NOMO-1 (cell line): ENCODE results near the gene DLGAP5.

Experiments used
- DNase-seq, 2 experiments: peaks; one replicate each; lab custom pipeline; 2025; ENCODE audit not compliant: unreplicated experiment in 2 of 2; lab: John Stamatoyannopoulos, UW

Gene DLGAP5

GRCh38 chr14:55116246-55117030 is 74.9 kb downstream of the DLGAP5 start:
- peak; percentile 15 to 64 for DNase-seq

- no peak for DNase-seq
These were observed 75.5 kb downstream of the DLGAP5 start for GRCh38 chr14:55115861-55116245.

GRCh38 chr14:55115460-55115859 is 75.9 kb downstream of the DLGAP5 start:
- DNase-seq: no peak

- no peak for DNase-seq
These were observed 76.7 kb downstream of the DLGAP5 start for GRCh38 chr14:55114720-55115119.

GRCh38 chr14:55111122-55111708 is 80.2 kb downstream of the DLGAP5 start:
- no peak for DNase-seq

- DNase-seq: no peak
These were observed 81.5 kb downstream of the DLGAP5 start for GRCh38 chr14:55109836-55110235.

GRCh38 chr14:55107766-55108554 is 83.4 kb downstream of the DLGAP5 start:
- peak; percentile 67 to 71 for DNase-seq

- no peak for DNase-seq
These were observed 85.4 kb downstream of the DLGAP5 start for GRCh38 chr14:55105991-55106390.

GRCh38 chr14:55103971-55104954 is 87.1 kb downstream of the DLGAP5 start:
- DNase-seq: peak; percentile 62 to 77

GRCh38 chr14:55103005-55103640 is 88.3 kb downstream of the DLGAP5 start:
- DNase-seq: peak; percentile 66 to 82

- DNase-seq: peak; percentile 79 to 91
These were observed 89.2 kb downstream of the DLGAP5 start for GRCh38 chr14:55102141-55102621.

GRCh38 chr14:55101698-55102097 is 89.7 kb downstream of the DLGAP5 start:
- no peak for DNase-seq

- DNase-seq: peak in 1 of 2 experiments; percentile 15
These were observed 91.6 kb downstream of the DLGAP5 start for GRCh38 chr14:55099756-55100155.

- peak in 1 of 2 experiments; percentile 18 for DNase-seq
These were observed 92.9 kb downstream of the DLGAP5 start for GRCh38 chr14:55098561-55098898.
